Urinary bladder (tissue), 4 donors: ENCODE results near the gene UPK1B. TPM values are rescaled to one million over a fixed set of nuclear protein-coding genes. Genes with fewer than 3 reads are reported as not detected.
"Not testable (repeated sequence)": the region's sequence is repeated elsewhere in the genome, so short reads cannot be mapped to it uniquely, and the experiment has no call there.

Experiments used
- DNase-seq: peaks from one replicate; pipeline ENCODE4 v3.0.0-alpha.2; 2015; ENCODE audit errors: extremely low spot score
- H3K27ac ChIP-seq: one replicate; pipeline ENCODE4 v1.5.1; 2013; ENCODE audit warnings: low read depth, mild to moderate bottlenecking, moderate library complexity
- H3K36me3 ChIP-seq: one replicate; pipeline ENCODE4 v1.6.1; 2013; ENCODE audit warnings: mild to moderate bottlenecking, moderate library complexity; ENCODE audit not compliant: insufficient read depth
- H3K4me1 ChIP-seq: one replicate; pipeline ENCODE4 v1.6.1; 2013; ENCODE audit warnings: mild to moderate bottlenecking, moderate library complexity; ENCODE audit not compliant: insufficient read depth
- H3K4me3 ChIP-seq: one replicate; pipeline ENCODE4 v1.5.1; 2013; ENCODE audit warnings: low read depth, low read length
- whole genome bisulfite sequencing: extraction: QIAGEN DNeasy Blood & Tissue Kit; methylation state at CpG from one replicate; pipeline ENCODE4 v1.1.7; 2013; 5-methylcytosine and 5-hydroxymethylcytosine counted together
- polyA plus RNA-seq: library from polyadenylated mRNA; stranded (reverse); fragments of 200-250 nt; gene quantifications from one replicate; pipeline ENCODE4 v1.2.3, GENCODE V29; 2013
- total RNA-seq: library from RNA; depleted of rRNA; stranded (reverse); fragments of >200 nt; gene quantifications from one replicate; pipeline ENCODE4 v1.2.3, GENCODE V29; 2014
- donor health status: healthy with polysubstance abuse.
- donor health status: healthy.

The UPK1B gene
- total and polyA plus RNA-seq, 2 donors, result 19.5 to 141 TPM

GRCh38 chr3:119239206-119239820 is 65.9 kb downstream of the UPK1B start:
- no peak for DNase-seq
- H3K36me3 ChIP-seq, result peaks cover 2% of the 10 kb centered on the region
- H3K4me1 ChIP-seq, result peaks cover 2% of the 10 kb centered on the region
- WGBS, result 43% methylated on average over 5 of the region's 5 CpGs
- peak overlapping the region; percentile 88 for H3K4me3 ChIP-seq
- no peak overlapping the region for H3K27ac ChIP-seq

- WGBS, result 3% methylated on average over 16 of the region's 16 CpGs
- no peak for DNase-seq
- Histone ChIP-seq H3K36me3 (peaks cover 2% of the 10 kb centered on the region), H3K4me1 (peaks cover 2% of the 10 kb centered on the region), H3K27ac (peak overlapping the region; percentile 95), H3K4me3 (peak overlapping the region; percentile 88)
These were observed 66.7 kb downstream of the UPK1B start for GRCh38 chr3:119240101-119240590.

GRCh38 chr3:119240591-119241434 is 67.4 kb downstream of the UPK1B start, which contains the start of gene B4GALT4:
Gene B4GALT4 (minus strand): TSS chr3:119240878. CDS start chr3:119230099, 10,779 bp downstream.
- peak; percentile 55 for DNase-seq
- Histone ChIP-seq H3K4me3 (peak within 1 kb of the TSS; percentile 88), H3K4me1 (peaks cover 2% of the 10 kb centered on the region), H3K36me3 (no peaks in the 10 kb centered on the region), H3K27ac (peak within 1 kb of the TSS; percentile 95)
- 2% methylated on average over 70 of the region's 70 CpGs for WGBS

- DNase-seq, H3K4me3 ChIP-seq, H3K27ac ChIP-seq, H3K36me3 ChIP-seq, H3K4me1 ChIP-seq: not testable (repeated sequence)
- 95% methylated on average over 49 of the region's 49 CpGs for WGBS
These were observed 69.1 kb downstream of the UPK1B start for GRCh38 chr3:119242387-119243057.

GRCh38 chr3:119243058-119243529 is 69.7 kb downstream of the UPK1B start:
- WGBS, result 82% methylated on average over 7 of the region's 7 CpGs
- H3K4me3 ChIP-seq, H3K36me3 ChIP-seq, H3K27ac ChIP-seq, DNase-seq, H3K4me1 ChIP-seq: not testable (repeated sequence)

GRCh38 chr3:119243712-119244111 is 70.3 kb downstream of the UPK1B start:
- Histone ChIP-seq H3K27ac (no peak overlapping the region), H3K4me3 (no peak overlapping the region), H3K36me3 (no peaks in the 10 kb centered on the region), H3K4me1 (no peaks in the 10 kb centered on the region)
- DNase-seq, result no peak

GRCh38 chr3:119245778-119246177 is 72.4 kb downstream of the UPK1B start:
- H3K36me3 ChIP-seq, result no peaks in the 10 kb centered on the region
- H3K4me1 ChIP-seq, result no peaks in the 10 kb centered on the region
- no peak for DNase-seq
- H3K4me3 ChIP-seq, result no peak overlapping the region
- H3K27ac ChIP-seq, result no peak overlapping the region
- WGBS, result 78% methylated on average over 2 of the region's 2 CpGs

Other genes starting within 250 kb of the UPK1B start
- 3.5 TPM for gene IGSF11, start 138.8 kb upstream of the UPK1B start, total RNA-seq
- gene IGSF11, start 138.8 kb upstream of the UPK1B start, polyA plus RNA-seq, result 0.99 TPM
- gene TEX55, start 27.4 kb upstream of the UPK1B start, total RNA-seq, result not detected
- gene TEX55, start 27.4 kb upstream of the UPK1B start, polyA plus RNA-seq, result not detected
- 23.2 TPM for gene B4GALT4, start 67.3 kb downstream of the UPK1B start, total RNA-seq
- 18.8 TPM for gene B4GALT4, start 67.3 kb downstream of the UPK1B start, polyA plus RNA-seq
- gene ARHGAP31, start 120.8 kb downstream of the UPK1B start, total RNA-seq, result 16.1 TPM
- 10.3 TPM for gene ARHGAP31, start 120.8 kb downstream of the UPK1B start, polyA plus RNA-seq